Liver (tissue), 2 donors: ENCODE results near the gene DDX4.

Experiments used
- TAF1 ChIP-seq: conservative IDR thresholded peaks from 2 replicates; pipeline ENCODE4 v1.6.1; 2016; ENCODE audit warnings: antibody characterized with exemption, mild to moderate bottlenecking
- TF ChIP-seq, protein P1 (sequence below): IDR thresholded peaks from 2 replicates; pipeline ENCODE4 v1.6.1; 2016; ENCODE audit warnings: antibody characterized with exemption
- donor health status: healthy.

DNA sequence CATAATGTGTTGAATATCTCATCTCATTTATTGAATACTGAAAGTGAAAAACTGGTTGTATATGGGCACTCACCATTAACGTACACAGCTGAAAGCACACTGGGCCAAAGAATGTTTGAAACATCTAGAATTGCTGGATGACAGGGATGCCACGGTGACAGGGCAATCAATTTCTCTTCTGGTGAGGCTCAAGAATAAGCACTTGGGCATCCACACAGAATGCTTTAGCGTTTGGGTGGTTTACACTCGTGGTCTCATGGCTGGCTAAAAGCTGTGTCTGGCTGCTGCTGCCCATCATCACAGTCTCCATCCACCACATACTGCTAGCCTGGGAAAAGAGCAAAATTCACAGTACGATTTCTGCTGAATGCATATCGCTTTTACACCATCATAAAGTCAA lies 82.6 kb downstream of the DDX4 start:
- no peak for TF ChIP-seq TAF1
- TF ChIP-seq, protein P1, sequence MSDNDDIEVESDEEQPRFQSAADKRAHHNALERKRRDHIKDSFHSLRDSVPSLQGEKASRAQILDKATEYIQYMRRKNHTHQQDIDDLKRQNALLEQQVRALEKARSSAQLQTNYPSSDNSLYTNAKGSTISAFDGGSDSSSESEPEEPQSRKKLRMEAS: no peak
